Thyroid gland (tissue), 4 donors: ENCODE data around the gene CDC34.

ENCODE experiments used
- POLR2A ChIP-seq, 2 donors: fragments of 450-650 bp; IDR thresholded peaks; one replicate each; pipeline ENCODE4 v1.6.1; 2017; ENCODE audit warnings: antibody characterized with exemption in 2 of 2, mild to moderate bottlenecking in 2 of 2, moderate library complexity in 1 of 2
- TF ChIP-seq, protein P1 (sequence below), 6 experiments: fragments of 200-600 bp in 3 of 6; fragments of 450-650 bp in 3 of 6; sonication (generic) in 3 of 6; IDR thresholded peaks; one replicate each; pipeline ENCODE4 v1.5.1; 2016 to 2019; ENCODE audit warnings: antibody characterized with exemption in 6 of 6, mild to moderate bottlenecking in 2 of 6, inconsistent platforms in 1 of 6, moderate library complexity in 1 of 6

- TF ChIP-seq POLR2A (IDR thresholded peaks at IDR 0.05), result no peak
- TF ChIP-seq, protein P1, sequence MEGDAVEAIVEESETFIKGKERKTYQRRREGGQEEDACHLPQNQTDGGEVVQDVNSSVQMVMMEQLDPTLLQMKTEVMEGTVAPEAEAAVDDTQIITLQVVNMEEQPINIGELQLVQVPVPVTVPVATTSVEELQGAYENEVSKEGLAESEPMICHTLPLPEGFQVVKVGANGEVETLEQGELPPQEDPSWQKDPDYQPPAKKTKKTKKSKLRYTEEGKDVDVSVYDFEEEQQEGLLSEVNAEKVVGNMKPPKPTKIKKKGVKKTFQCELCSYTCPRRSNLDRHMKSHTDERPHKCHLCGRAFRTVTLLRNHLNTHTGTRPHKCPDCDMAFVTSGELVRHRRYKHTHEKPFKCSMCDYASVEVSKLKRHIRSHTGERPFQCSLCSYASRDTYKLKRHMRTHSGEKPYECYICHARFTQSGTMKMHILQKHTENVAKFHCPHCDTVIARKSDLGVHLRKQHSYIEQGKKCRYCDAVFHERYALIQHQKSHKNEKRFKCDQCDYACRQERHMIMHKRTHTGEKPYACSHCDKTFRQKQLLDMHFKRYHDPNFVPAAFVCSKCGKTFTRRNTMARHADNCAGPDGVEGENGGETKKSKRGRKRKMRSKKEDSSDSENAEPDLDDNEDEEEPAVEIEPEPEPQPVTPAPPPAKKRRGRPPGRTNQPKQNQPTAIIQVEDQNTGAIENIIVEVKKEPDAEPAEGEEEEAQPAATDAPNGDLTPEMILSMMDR (IDR thresholded peaks at IDR 0.05), result no peak
Observed at GRCh38 chr19:485583-486236, 45.9 kb upstream of the CDC34 start.
